Sigmoid colon (tissue), 4 donors: ENCODE measurements around the gene CDH22.
A peak's percentile ranks its signal among the peaks of the same experiment; 100 is the strongest.

ENCODE experiments used
- CTCF ChIP-seq, 4 experiments: fragments of 450-650 bp in 3 of 4; fragments of 200-600 bp in 1 of 4; IDR thresholded peaks; one replicate each; pipeline ENCODE4 v1.5.1; 2016 to 2019; ENCODE audit warnings: antibody characterized with exemption in 4 of 4, mild to moderate bottlenecking in 3 of 4, moderate library complexity in 2 of 4
- EP300 ChIP-seq, 4 donors: sonication (generic); formaldehyde crosslinking; IDR thresholded peaks; one replicate each; pipeline ENCODE4 v1.6.1; 2017; ENCODE audit warnings: antibody characterized with exemption in 4 of 4

GRCh38 chr20:46132705-46133120 lies 175.6 kb downstream of the CDH22 start:
- TF ChIP-seq CTCF (IDR thresholded peaks at IDR 0.05), result peak; percentile 9 to 68 (median 58)
- no peak for TF ChIP-seq EP300 (IDR thresholded peaks at IDR 0.05)
